HL-60 (cell line): Measurements from ENCODE around the gene CTCF.

Source experiments
- DNase-seq, 2 experiments: peaks; one replicate each; pipeline ENCODE4 v3.0.0-alpha.2; 2010 to 2020; ENCODE audit warnings: low read depth in 1 of 2, low spot score in 1 of 2
- H3K27ac ChIP-seq: fragments of 250-450 bp; sonication (Bioruptor Pico); replicated peaks from 2 replicates; pipeline ENCODE4 v1.5.1; 2020; ENCODE audit warnings: mild to moderate bottlenecking, moderate library complexity
- H3K27me3 ChIP-seq: fragments of 250-450 bp; sonication (Bioruptor Pico); 2 replicates; pipeline ENCODE4 v1.5.1; 2021; ENCODE audit warnings: mild to moderate bottlenecking, moderate library complexity; ENCODE audit not compliant: insufficient read depth, poor library complexity, severe bottlenecking
- H3K4me3 ChIP-seq: replicated peaks from 2 replicates; pipeline ENCODE4 v1.5.1; 2011; ENCODE audit warnings: mild to moderate bottlenecking, control low read depth, low read length; ENCODE audit not compliant: insufficient read depth
- GABPA ChIP-seq: IDR thresholded peaks from 2 replicates; pipeline ENCODE4 v1.6.1; 2012; ENCODE audit warnings: low read depth
- POLR2AphosphoS5 ChIP-seq: IDR thresholded peaks from 2 replicates; pipeline ENCODE4 v1.6.1; 2012; ENCODE audit warnings: low read depth
- SPI1 ChIP-seq: IDR thresholded peaks from 2 replicates; pipeline ENCODE4 v1.6.1; 2012; ENCODE audit warnings: low read depth, mild to moderate bottlenecking, borderline replicate concordance
- TF ChIP-seq, protein P1 (sequence below): IDR thresholded peaks from one replicate; pipeline ENCODE4 v1.5.1; 2011; ENCODE audit warnings: low read length, control low read depth, inconsistent platforms; ENCODE audit not compliant: insufficient read depth
- TF ChIP-seq, protein P2 (sequence below): IDR thresholded peaks from 2 replicates; pipeline ENCODE4 v1.6.1; 2012; ENCODE audit warnings: low read depth; ENCODE audit not compliant: insufficient replicate concordance

Gene CTCF

DNA sequence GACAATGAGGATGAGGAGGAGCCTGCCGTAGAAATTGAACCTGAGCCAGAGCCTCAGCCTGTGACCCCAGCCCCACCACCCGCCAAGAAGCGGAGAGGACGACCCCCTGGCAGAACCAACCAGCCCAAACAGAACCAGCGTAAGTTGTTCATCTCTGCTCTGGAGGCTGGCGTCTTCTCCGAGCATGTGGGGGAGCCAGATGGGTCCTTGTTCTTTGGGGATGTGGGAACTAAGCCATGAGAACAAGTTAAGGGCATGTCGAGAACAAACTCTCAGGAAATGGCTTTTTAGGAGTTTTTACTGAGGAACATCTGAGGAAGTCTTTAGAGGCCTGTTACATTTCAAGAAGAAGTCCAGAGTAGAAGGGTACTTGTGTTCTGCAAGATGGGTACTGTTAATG is 74.4 kb downstream of the CTCF start:
- Histone ChIP-seq H3K27ac (no peak overlapping the region), H3K27me3 (no peaks in the 10 kb centered on the region), H3K4me3 (no peak overlapping the region)
- TF ChIP-seq SPI1 = no peak
- no peak for TF ChIP-seq GABPA
- TF ChIP-seq, protein P1, sequence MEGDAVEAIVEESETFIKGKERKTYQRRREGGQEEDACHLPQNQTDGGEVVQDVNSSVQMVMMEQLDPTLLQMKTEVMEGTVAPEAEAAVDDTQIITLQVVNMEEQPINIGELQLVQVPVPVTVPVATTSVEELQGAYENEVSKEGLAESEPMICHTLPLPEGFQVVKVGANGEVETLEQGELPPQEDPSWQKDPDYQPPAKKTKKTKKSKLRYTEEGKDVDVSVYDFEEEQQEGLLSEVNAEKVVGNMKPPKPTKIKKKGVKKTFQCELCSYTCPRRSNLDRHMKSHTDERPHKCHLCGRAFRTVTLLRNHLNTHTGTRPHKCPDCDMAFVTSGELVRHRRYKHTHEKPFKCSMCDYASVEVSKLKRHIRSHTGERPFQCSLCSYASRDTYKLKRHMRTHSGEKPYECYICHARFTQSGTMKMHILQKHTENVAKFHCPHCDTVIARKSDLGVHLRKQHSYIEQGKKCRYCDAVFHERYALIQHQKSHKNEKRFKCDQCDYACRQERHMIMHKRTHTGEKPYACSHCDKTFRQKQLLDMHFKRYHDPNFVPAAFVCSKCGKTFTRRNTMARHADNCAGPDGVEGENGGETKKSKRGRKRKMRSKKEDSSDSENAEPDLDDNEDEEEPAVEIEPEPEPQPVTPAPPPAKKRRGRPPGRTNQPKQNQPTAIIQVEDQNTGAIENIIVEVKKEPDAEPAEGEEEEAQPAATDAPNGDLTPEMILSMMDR = no peak
- TF ChIP-seq, protein P2, sequence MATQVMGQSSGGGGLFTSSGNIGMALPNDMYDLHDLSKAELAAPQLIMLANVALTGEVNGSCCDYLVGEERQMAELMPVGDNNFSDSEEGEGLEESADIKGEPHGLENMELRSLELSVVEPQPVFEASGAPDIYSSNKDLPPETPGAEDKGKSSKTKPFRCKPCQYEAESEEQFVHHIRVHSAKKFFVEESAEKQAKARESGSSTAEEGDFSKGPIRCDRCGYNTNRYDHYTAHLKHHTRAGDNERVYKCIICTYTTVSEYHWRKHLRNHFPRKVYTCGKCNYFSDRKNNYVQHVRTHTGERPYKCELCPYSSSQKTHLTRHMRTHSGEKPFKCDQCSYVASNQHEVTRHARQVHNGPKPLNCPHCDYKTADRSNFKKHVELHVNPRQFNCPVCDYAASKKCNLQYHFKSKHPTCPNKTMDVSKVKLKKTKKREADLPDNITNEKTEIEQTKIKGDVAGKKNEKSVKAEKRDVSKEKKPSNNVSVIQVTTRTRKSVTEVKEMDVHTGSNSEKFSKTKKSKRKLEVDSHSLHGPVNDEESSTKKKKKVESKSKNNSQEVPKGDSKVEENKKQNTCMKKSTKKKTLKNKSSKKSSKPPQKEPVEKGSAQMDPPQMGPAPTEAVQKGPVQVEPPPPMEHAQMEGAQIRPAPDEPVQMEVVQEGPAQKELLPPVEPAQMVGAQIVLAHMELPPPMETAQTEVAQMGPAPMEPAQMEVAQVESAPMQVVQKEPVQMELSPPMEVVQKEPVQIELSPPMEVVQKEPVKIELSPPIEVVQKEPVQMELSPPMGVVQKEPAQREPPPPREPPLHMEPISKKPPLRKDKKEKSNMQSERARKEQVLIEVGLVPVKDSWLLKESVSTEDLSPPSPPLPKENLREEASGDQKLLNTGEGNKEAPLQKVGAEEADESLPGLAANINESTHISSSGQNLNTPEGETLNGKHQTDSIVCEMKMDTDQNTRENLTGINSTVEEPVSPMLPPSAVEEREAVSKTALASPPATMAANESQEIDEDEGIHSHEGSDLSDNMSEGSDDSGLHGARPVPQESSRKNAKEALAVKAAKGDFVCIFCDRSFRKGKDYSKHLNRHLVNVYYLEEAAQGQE = no peak
- TF ChIP-seq POLR2AphosphoS5 = no peak
- DNase-seq = no peak

DNA sequence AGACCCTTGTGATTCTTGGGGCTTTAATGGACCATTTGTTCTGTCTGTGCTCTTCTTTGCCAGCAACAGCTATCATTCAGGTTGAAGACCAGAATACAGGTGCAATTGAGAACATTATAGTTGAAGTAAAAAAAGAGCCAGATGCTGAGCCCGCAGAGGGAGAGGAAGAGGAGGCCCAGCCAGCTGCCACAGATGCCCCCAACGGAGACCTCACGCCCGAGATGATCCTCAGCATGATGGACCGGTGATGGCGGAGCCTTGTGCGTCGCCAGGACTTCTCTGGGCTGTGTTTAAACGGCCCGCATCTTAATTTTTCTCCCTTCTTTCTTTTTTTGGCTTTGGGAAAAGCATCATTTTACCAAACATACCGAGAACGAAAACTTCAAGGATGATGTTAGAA is 75.3 kb downstream of the CTCF start:
- TF ChIP-seq, protein P2 = no peak
- DNase-seq = no peak
- Histone ChIP-seq H3K27me3 (no peaks in the 10 kb centered on the region), H3K27ac (no peak overlapping the region), H3K4me3 (no peak overlapping the region)

DNA sequence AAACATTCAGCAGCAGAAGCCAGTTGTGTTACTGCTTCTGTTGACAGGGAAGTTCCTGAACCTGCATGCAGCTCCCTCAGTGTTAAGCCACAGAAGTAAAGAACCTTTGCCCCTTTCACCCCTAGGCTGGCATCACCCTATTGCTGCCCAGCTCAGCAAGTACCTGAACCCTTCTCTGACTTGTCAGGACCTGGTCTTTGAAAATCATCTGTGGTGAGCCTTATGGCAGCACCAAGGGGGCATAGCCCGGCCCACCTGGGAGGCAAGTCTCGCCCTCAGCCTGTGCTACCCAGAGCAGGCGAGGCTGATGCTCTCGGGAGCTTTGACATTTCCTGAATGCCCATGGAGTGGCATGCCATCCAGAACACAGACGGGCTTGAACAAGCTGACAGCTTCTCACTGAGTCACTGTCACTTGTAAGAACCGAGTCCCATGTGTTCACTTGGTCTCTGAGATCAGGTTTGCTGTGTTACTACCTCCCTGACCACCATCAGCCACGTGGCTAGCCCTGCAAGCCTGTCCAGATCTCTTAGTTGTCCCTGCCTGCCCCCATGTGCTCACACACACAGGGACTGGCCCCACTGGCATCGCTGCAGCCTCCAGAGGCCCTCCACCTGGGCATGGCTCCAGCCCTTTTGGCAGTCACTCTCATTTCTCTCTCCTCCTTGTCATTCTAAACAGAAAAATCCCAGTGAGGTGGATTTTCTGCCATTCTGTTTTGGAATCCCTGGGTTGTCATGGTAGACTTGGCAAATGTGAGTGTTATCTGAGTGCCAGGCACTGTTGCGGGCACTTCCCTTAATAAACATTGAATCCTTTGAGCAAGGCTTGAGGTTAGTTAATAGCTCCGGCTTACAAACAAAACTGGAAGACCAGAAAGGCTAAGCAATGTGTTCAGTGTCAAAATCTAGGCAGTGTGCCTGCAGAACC is 79.7 kb downstream of the CTCF start:
- H3K4me3 ChIP-seq = no peak overlapping the region
- H3K27ac ChIP-seq = no peak overlapping the region
- TF ChIP-seq, protein P2 = no peak
- TF ChIP-seq SPI1 (no peak), POLR2AphosphoS5 (no peak), GABPA (no peak)
- TF ChIP-seq, protein P1 = no peak
- H3K27me3 ChIP-seq = no peaks in the 10 kb centered on the region
- no peak for DNase-seq
